HT1080 (cell line): ENCODE measurements around the gene KIR2DL1. TPM values are rescaled to one million over a fixed set of nuclear protein-coding genes. Genes with fewer than 3 reads are reported as not detected.
A peak's percentile ranks its signal among the peaks of the same experiment; 100 is the strongest.
"Not testable (repeated sequence)": the region's sequence is repeated elsewhere in the genome, so short reads cannot be mapped to it uniquely, and the experiment has no call there.

Experiments used
- DNase-seq: peaks from one replicate; pipeline ENCODE4 v3.0.0-alpha.2; 2015; ENCODE audit warnings: low read depth
- polyA plus RNA-seq, 2 experiments: library from polyadenylated mRNA; depleted of rRNA; stranded (reverse); fragments of >200 nt; gene quantifications; 2 replicates each; pipeline ENCODE4 v1.2.3, GENCODE V29; 2015
- total RNA-seq: library from RNA; depleted of rRNA; stranded (reverse); fragments of >200 nt; shearing (Covaris generic); gene quantifications from 2 replicates; pipeline ENCODE4 v1.2.3, GENCODE V29; 2014; rRNA removed

KIR2DL1 gene
- not detected in 2 replicates for total RNA-seq
- not detected in 2 replicates for polyA plus RNA-seq (2015; cell fraction: cytosol; rRNA removed)
- not detected in 2 replicates for polyA plus RNA-seq (2015; cell fraction: nucleus; rRNA removed)

- not testable (repeated sequence) for DNase-seq
These were observed at the start of gene KIR2DL1 for GRCh38 chr19:54769646-54770045. Gene KIR2DL1 (plus strand): TSS chr19:54769793. CDS start chr19:54769851, 58 bp downstream.

GRCh38 chr19:54724142-54724541 is 45.5 kb upstream of the KIR2DL1 start, which contains the start of gene KIR3DL3:
Gene KIR3DL3 (plus strand): TSS chr19:54724442. CDS start chr19:54724497, 55 bp downstream.
- no peak for DNase-seq

DNA sequence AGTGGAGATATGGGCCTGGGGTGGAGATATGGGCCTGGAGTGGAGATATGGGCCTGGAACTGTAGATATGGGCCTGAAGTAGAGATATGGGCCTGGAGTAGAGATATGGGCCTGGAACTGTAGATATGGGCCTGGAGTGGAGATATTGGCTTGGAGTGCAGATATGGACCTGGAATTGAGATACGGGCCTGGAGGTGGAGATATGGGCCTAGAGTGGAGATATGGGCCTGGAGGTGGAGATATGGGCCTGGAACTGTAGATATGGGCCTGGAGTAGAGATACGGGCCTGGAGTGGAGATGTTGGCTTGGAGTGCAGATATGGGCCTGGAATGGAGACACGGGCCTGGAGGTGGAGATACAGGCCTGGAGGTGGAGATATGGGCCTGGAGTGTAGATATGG is 44.9 kb upstream of the KIR2DL1 start:
- no peak for DNase-seq

DNA sequence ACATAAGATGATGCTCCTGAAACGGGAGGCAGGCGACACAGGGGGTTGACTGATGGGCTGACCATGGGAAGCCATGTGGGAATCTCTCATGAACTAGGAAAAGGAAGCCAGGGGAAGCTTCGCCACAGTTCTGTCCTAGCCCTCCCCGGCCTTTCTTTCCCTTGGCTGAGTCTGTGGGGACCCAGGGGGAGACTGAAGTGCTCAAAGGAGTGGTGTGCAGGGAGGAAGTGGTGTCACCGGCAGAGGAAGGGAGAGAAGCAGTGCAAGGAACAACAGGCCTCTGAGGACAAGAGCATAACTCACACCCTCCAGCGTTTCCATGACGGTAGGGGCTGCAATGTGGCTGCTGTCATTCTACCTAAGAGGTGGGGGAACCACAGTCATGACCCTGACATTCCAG is 44.3 kb upstream of the KIR2DL1 start:
- no peak for DNase-seq

DNA sequence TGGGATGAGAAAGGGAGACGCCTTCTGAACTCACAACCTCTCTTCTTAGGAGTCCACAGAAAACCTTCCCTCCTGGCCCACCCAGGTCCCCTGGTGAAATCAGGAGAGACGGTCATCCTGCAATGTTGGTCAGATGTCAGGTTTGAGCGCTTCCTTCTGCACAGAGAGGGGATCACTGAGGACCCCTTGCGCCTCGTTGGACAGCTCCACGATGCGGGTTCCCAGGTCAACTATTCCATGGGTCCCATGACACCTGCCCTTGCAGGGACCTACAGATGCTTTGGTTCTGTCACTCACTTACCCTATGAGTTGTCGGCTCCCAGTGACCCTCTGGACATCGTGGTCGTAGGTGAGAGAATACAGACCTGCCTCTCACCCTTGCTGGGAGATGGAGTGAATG is 42.0 kb upstream of the KIR2DL1 start:
- no peak for DNase-seq

- no peak for DNase-seq
These were observed 41.4 kb upstream of the KIR2DL1 start for GRCh38 chr19:54728167-54728566.

GRCh38 chr19:54729416-54730188 is 40.0 kb upstream of the KIR2DL1 start:
- no peak for DNase-seq

GRCh38 chr19:54731191-54731590 is 38.4 kb upstream of the KIR2DL1 start:
- DNase-seq: no peak

GRCh38 chr19:54738306-54738705 is 31.3 kb upstream of the KIR2DL1 start, which contains the start of gene KIR2DL3:
Gene KIR2DL3 (plus strand): TSS chr19:54738513. CDS start chr19:54738546, 33 bp downstream.
- not testable (repeated sequence) for DNase-seq

- no peak for DNase-seq
These were observed 30.9 kb upstream of the KIR2DL1 start for GRCh38 chr19:54738715-54739114.

DNA sequence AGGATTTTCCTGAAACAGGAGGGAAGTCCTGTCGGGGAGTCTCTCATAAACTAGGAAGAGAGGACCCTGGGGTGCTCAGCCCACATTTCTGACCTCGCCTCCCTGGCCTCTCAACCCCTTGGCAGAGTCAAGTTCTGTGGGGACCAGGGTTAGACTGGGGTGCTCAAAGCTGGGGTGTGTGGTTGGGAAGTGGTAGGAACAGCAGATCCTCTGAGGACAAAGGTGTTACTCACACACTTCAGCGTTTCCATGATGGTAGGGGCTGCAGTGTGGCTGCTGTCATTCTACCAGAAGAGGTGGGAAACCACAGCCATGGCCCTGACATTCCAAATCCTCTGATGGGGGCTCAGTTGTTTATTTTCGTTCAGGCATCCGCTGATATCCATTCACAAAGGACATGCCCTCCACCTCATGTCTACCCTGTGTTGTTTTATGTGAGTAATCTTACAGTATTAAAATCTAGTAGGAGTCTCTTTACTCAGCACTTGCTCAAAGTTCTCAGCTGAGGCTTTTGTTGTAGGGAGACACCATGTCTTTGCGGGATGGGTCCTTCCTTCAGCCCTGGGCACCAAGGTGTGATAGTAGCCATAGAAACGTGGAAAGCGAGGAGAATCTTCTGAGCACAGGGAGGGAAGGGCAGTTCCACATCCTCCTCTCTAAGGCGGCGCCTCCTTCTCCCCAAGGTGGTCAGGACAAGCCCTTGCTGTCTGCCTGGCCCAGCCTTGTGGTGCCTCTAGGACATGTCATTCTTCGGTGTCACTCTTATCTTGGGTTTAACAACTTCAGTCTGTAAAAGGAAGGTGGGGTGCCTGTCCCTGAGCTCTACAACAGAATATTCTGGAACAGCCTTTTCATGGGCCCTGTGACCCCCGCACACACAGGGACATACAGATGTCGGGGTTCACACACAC is 29.8 kb upstream of the KIR2DL1 start:
- DNase-seq: no peak

DNA sequence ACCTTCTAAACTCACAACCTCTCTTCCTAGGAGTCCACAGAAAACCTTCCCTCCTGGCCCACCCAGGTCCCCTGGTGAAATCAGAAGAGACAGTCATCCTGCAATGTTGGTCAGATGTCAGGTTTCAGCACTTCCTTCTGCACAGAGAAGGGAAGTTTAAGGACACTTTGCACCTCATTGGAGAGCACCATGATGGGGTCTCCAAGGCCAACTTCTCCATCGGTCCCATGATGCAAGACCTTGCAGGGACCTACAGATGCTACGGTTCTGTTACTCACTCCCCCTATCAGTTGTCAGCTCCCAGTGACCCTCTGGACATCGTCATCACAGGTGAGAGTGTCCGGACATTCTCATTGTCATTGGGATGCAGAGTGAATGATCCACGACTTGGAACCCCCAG is 27.6 kb upstream of the KIR2DL1 start:
- DNase-seq: not testable (repeated sequence)

- DNase-seq: not testable (repeated sequence)
These were observed 25.5 kb upstream of the KIR2DL1 start for GRCh38 chr19:54744080-54744479.

DNA sequence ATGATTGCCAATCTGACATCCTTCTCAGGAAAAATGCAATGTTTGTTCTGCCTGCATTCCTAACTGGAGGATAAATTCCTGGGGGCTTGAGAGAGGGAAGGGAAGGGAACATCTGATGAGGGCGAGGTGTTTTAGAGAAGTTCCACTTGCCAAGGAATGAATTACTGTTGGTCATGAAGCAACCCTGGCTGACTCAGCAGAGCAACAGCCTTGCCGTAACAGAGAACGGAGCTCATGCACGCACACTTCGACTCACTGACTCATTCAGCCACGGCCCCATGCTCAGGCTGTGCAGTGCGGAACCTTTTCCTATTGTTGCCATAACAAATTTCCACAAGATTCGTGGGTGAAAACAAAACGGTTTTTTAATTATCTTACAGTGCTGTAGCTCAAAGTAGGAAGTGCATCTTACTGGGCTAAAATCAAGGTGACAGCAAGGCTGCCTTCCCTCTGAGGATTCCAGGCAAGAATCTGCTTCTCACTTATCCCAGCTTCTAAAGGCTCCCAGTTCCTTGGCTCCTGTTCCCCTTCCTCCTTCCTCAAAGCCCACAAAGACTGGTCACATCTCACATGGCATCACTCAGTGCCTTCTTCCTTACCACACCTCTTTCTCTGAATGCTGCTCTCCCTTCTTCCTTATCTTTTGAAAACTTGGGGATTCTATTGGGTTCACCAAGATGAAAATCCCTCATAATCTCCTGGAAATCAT is 21.8 kb upstream of the KIR2DL1 start:
- peak; percentile 18 for DNase-seq

DNA sequence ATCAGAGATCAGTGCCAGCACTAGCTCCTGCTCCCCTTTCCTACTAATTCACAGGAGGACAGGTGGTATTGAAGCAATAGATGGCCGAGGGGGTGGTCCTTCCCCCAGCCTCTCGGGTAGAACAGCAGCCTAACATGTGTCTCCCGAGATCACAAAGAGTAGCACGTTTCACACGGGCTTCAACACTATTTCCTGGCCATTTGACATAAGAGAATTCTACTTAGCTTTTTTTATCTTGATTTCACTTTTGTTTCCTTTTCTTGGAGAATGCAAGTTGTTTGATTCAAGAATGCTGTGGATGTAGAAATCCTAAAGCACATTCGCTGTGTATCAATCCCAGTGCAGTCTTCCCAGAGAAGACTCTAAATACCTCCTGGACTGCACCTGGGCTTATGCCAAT is 19.3 kb upstream of the KIR2DL1 start:
- DNase-seq: not testable (repeated sequence)

GRCh38 chr19:54756204-54757110 is 13.1 kb upstream of the KIR2DL1 start:
- DNase-seq: not testable (repeated sequence)

- DNase-seq: not testable (repeated sequence)
These were observed 11.0 kb upstream of the KIR2DL1 start for GRCh38 chr19:54758577-54758976.

DNA sequence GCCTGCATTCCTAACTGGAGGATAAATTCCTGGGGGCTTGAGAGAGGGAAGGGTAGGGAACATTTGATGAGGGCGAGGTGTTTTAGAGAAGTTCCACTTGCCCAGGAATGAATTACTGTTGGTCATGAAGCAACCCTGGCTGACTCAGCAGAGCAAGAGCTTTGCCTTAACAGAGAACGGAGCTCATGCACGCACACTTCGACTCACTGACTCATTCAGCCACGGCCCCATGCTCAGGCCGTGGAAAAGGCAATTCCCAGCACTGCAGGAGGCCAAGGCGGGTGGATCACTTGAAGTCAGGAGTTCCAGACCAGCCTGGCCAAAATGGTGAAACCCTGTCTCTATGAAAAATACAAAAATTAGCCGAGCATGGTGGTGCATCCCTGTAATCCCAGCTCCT is 5.4 kb upstream of the KIR2DL1 start:
- DNase-seq: not testable (repeated sequence)

GRCh38 chr19:54766464-54766863 is 3.1 kb upstream of the KIR2DL1 start:
- not testable (repeated sequence) for DNase-seq

DNA sequence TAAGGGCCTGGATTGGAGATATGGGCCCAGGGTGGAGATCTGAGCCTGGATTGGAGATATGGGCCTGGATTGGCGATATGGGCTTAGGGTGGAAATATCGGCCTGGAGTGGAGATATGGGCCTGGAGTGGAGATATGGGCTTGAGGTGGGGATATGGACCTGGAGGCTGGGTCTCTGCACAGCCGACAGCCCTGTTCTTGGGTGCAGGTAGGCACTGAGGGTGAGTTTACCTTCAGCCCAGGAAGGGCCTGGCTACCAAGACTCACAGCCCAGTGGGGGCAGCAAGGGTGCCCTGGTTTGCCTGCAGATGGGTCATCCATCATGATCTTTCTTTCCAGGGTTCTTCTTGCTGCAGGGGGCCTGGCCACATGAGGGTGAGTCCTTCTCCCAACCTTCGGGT is 918 bp downstream of the KIR2DL1 start:
- DNase-seq: not testable (repeated sequence)
